H1 (cell line): ENCODE measurements around the gene WFDC1. TPM values are rescaled to one million over a fixed set of nuclear protein-coding genes. Genes with fewer than 3 reads are reported as not detected.

ENCODE experiments used
- CTCF ChIA-PET: fragments of 300-600 bp; sonication (Branson Sonifier 250); formaldehyde crosslinking; loops from one replicate; lab custom pipeline; 2021; ENCODE audit not compliant: partially characterized antibody; lab: Charles Lee
- POLR2A ChIA-PET: fragments of 300-600 bp; sonication (Branson Sonifier 250); formaldehyde crosslinking; loops from one replicate; lab custom pipeline; 2021; ENCODE audit warnings: inconsistent platforms; ENCODE audit not compliant: partially characterized antibody; lab: Charles Lee
- DNase-seq, 2 experiments: peaks; one replicate each; pipeline versions ENCODE4 v3.0.0 to v3.0.0-alpha.2; 2010 to 2022; ENCODE audit warnings: low spot score in 2 of 2, low read depth in 1 of 2, mixed read lengths in 1 of 2
- FAIRE-seq: peaks from 2 replicates; lab custom pipeline; 2011; peaks lifted over from hg19 to GRCh38; lab: Jason Lieb, UNC
- H2AFZ ChIP-seq: 2 replicates; pipeline ENCODE4 v1.8.1; 2012; ENCODE audit warnings: low read length, inconsistent platforms
- H2AK5ac ChIP-seq: 2 replicates; pipeline ENCODE4 v1.6.1; 2013; ENCODE audit warnings: low read depth, low read length
- H2BK120ac ChIP-seq: replicated peaks from 2 replicates; pipeline ENCODE3; 2013; ENCODE audit warnings: low read depth, low read length, inconsistent platforms
- H2BK12ac ChIP-seq: 2 replicates; pipeline ENCODE4 v1.6.1; 2013; ENCODE audit warnings: low read depth, low read length
- H2BK15ac ChIP-seq: 2 replicates; pipeline ENCODE4 v1.6.1; 2013; ENCODE audit warnings: low read length
- H2BK20ac ChIP-seq: 2 replicates; pipeline ENCODE4 v1.6.1; 2013; ENCODE audit warnings: low read length
- H2BK5ac ChIP-seq: 2 replicates; pipeline ENCODE4 v1.6.1; 2013; ENCODE audit warnings: low read depth, low read length
- H3K14ac ChIP-seq: 2 replicates; pipeline ENCODE4 v1.6.1; 2013; ENCODE audit warnings: inconsistent platforms; ENCODE audit not compliant: insufficient read length
- H3K18ac ChIP-seq: 2 replicates; pipeline ENCODE4 v1.6.1; 2013; ENCODE audit warnings: low read length; ENCODE audit errors: extremely low read depth
- H3K23ac ChIP-seq: 2 replicates; pipeline ENCODE4 v1.6.1; 2013; ENCODE audit warnings: inconsistent platforms; ENCODE audit not compliant: insufficient read length
- H3K23me2 ChIP-seq: 2 replicates; pipeline ENCODE4 v1.6.1; 2013; ENCODE audit warnings: low read depth, low read length
- H3K27ac ChIP-seq: 2 replicates; pipeline ENCODE4 v1.6.1; 2011; ENCODE audit warnings: low read depth, low read length, inconsistent platforms
- H3K27me3 ChIP-seq, 4 experiments: replicated peaks in 1 of 4; 1 replicate in 1 of 4; 2 replicates in 3 of 4; pipeline versions ENCODE4 v1.6.1 to v1.8.1; 2011 to 2013; ENCODE audit warnings: low read length in 3 of 4, mild to moderate bottlenecking in 3 of 4, inconsistent platforms in 2 of 4, mixed read lengths in 2 of 4, moderate library complexity in 1 of 4; ENCODE audit not compliant: control insufficient read depth in 3 of 4, insufficient read depth in 3 of 4; ENCODE audit errors: extremely low read depth in 1 of 4
- H3K36me3 ChIP-seq, 4 experiments: 2 replicates each; pipeline versions ENCODE4 v1.6.1 to v1.8.1; 2011 to 2013; ENCODE audit warnings: mild to moderate bottlenecking in 4 of 4, low read length in 3 of 4, moderate library complexity in 2 of 4, control low read depth in 1 of 4, inconsistent platforms in 1 of 4; ENCODE audit not compliant: insufficient read depth in 4 of 4, control insufficient read depth in 2 of 4
- H3K4ac ChIP-seq: replicated peaks from 2 replicates; pipeline ENCODE3; 2013; ENCODE audit warnings: low read length, low read depth, mixed read lengths, inconsistent platforms; ENCODE audit not compliant: insufficient read length
- H3K4me1 ChIP-seq, 4 experiments: replicated peaks in 1 of 4; 1 replicate in 1 of 4; 2 replicates in 3 of 4; pipeline versions ENCODE4 v1.6.1 to v1.8.1; 2011 to 2013; ENCODE audit warnings: low read length in 3 of 4, inconsistent platforms in 2 of 4, mixed read lengths in 1 of 4; ENCODE audit not compliant: insufficient read depth in 4 of 4, control insufficient read depth in 3 of 4
- H3K4me2 ChIP-seq, 2 experiments: 2 replicates each; pipeline versions ENCODE4 v1.6.1 to v1.8.1; 2011 to 2013; ENCODE audit warnings: low read depth in 2 of 2, low read length in 2 of 2, control low read depth in 1 of 2, inconsistent platforms in 1 of 2, mild to moderate bottlenecking in 1 of 2; ENCODE audit not compliant: insufficient read depth in 1 of 2
- H3K4me3 ChIP-seq, 4 experiments: fragments of 200-600, 300-600 bp in 1 of 4; sonication (generic), shearing (Covaris generic), sonication (Bioruptor Twin) in 1 of 4; 2 replicates each; pipeline versions ENCODE4 v1.5.1 to v1.8.1; 2011 to 2016; ENCODE audit warnings: low read length in 4 of 4, low read depth in 3 of 4, control low read depth in 2 of 4, inconsistent platforms in 2 of 4, mild to moderate bottlenecking in 2 of 4, mixed read lengths in 1 of 4, moderate library complexity in 1 of 4; ENCODE audit not compliant: insufficient read depth in 2 of 4; ENCODE audit errors: extremely low read depth in 1 of 4
- H3K56ac ChIP-seq: replicated peaks from 2 replicates; pipeline ENCODE3; 2013; ENCODE audit warnings: low read depth, mild to moderate bottlenecking, mixed read lengths, low read length, inconsistent platforms; ENCODE audit not compliant: insufficient read length
- H3K79me1 ChIP-seq: 2 replicates; pipeline ENCODE4 v1.6.1; 2013; ENCODE audit warnings: low read depth, low read length, control low read depth
- H3K79me2 ChIP-seq, 2 experiments: 2 replicates each; pipeline versions ENCODE4 v1.6.1 to v1.8.1; 2012 to 2013; ENCODE audit warnings: low read length in 2 of 2, mild to moderate bottlenecking in 2 of 2, inconsistent platforms in 1 of 2; ENCODE audit not compliant: insufficient read depth in 2 of 2, control insufficient read depth in 1 of 2
- H3K9ac ChIP-seq, 4 experiments: replicated peaks in 1 of 4; 1 replicate in 1 of 4; 2 replicates in 3 of 4; pipeline versions ENCODE4 v1.6.1 to v1.8.1; 2011 to 2013; ENCODE audit warnings: low read depth in 3 of 4, low read length in 3 of 4, control low read depth in 2 of 4, mild to moderate bottlenecking in 2 of 4, moderate library complexity in 2 of 4, inconsistent platforms in 1 of 4; ENCODE audit errors: extremely low read depth in 1 of 4
- H3K9me3 ChIP-seq, 2 experiments: 2 replicates each; pipeline versions ENCODE4 v1.6.1 to v1.8.1; 2012 to 2013; ENCODE audit warnings: mild to moderate bottlenecking in 2 of 2, moderate library complexity in 2 of 2, control low read depth in 1 of 2, inconsistent platforms in 1 of 2, low read depth in 1 of 2, low read length in 1 of 2, mixed read lengths in 1 of 2; ENCODE audit not compliant: insufficient read depth in 2 of 2
- H4K20me1 ChIP-seq, 2 experiments: replicated peaks in 1 of 2; 2 replicates each; pipeline versions ENCODE3 to v1.8.1; 2011 to 2013; ENCODE audit warnings: inconsistent platforms in 2 of 2, low read length in 2 of 2, mild to moderate bottlenecking in 1 of 2; ENCODE audit not compliant: insufficient read depth in 2 of 2, control insufficient read depth in 1 of 2
- H4K5ac ChIP-seq: 2 replicates; pipeline ENCODE4 v1.6.1; 2013; ENCODE audit warnings: low read length, low read depth, mixed read lengths, inconsistent platforms; ENCODE audit not compliant: insufficient read length
- H4K8ac ChIP-seq: 2 replicates; pipeline ENCODE4 v1.8.0; 2013; ENCODE audit warnings: mild to moderate bottlenecking, moderate library complexity, low read length, inconsistent platforms; ENCODE audit not compliant: insufficient read depth; ENCODE audit errors: extremely low read depth
- H4K91ac ChIP-seq: replicated peaks from 2 replicates; pipeline ENCODE3; 2013; ENCODE audit warnings: low read length, mixed read lengths, inconsistent platforms; ENCODE audit not compliant: insufficient read length
- RFX5 ChIP-seq: IDR thresholded peaks from 2 replicates; pipeline ENCODE4 v1.6.1; 2011; ENCODE audit warnings: low read depth, low read length, improper control_type of control experiment, borderline replicate concordance
- WGBS, 2 experiments: shearing (Covaris generic) in 1 of 2; methylation state at CpG; one replicate each; pipeline versions ENCODE4 v1.1.6 to v1.1.7; 2013 to 2015; ENCODE audit warnings: low lambda C conversion rate in 2 of 2, mixed read lengths in 2 of 2, inconsistent platforms in 1 of 2, low coverage in 1 of 2, missing lambda C conversion rate in 1 of 2; ENCODE audit not compliant: insufficient replicate concordance in 2 of 2, insufficient coverage in 1 of 2, insufficient read length in 1 of 2; ENCODE audit errors: extremely low coverage in 1 of 2, missing lambda C conversion rate in 1 of 2; 5-methylcytosine and 5-hydroxymethylcytosine counted together
- polyA plus RNA-seq, 7 experiments: library from polyadenylated mRNA; depleted of rRNA in 3 of 7; stranded (reverse) in 5 of 7; unstranded in 2 of 7; fragments of >200 nt in 5 of 7; fragments of 200-250 nt in 2 of 7; gene quantifications; 1 replicate in 5 of 7; 2 replicates in 1 of 7; 4 replicates in 1 of 7; pipeline versions ENCODE4 v1.2.1 to v1.2.3, GENCODE V29; 2011 to 2013; ENCODE audit warnings: missing spikeins in 2 of 7, mixed read lengths in 2 of 7
- total RNA-seq: library from RNA; stranded (reverse); fragmentation: NEBNext Ultra II Directional; extraction: Animal tissue kit (Norgen Biotek cat#: 25700); gene quantifications from 2 replicates; pipeline ENCODE4 v1.2.1, GENCODE V29; 2021

Gene WFDC1
- total and polyA plus RNA-seq, 2 of the 8 experiments (the other 6 are each of a cell fraction or from before 2014, with no cell fraction given): 0.70 to 1.1 TPM

- POLR2A ChIA-PET: interaction anchor here (1.0 kb wide), 1 partner anchor 9 kb away, joined by 3 read pairs; no protein-coding TSS in a partner anchor
- no peak overlapping the region for H3K27ac ChIP-seq
- FAIRE-seq: no peak
These were observed 21.8 kb upstream of the WFDC1 start for GRCh38 chr16:84272740-84273320.

More at GRCh38 chr16:84272740-84273320, 21.8 kb upstream of the WFDC1 start:
- Histone ChIP-seq H2BK20ac (no peak overlapping the region), H3K36me3 (no peaks in the 10 kb centered on the region), H3K27me3 (peaks cover 0 to 3% (median 0%) of the 10 kb centered on the region in 4 experiments; a peak in 1 of 7 replicates), H3K9ac (no peak overlapping the region), H2BK15ac (no peak overlapping the region), H3K4me1 (no peaks in the 10 kb centered on the region), H3K23me2 (peaks cover 8% of the 10 kb centered on the region; the same call in 1 of the 2 replicates), H3K4me3 (no peak overlapping the region), H3K9me3 (no peaks in the 10 kb centered on the region), H3K4ac (no peak overlapping the region), H4K91ac (no peak overlapping the region), H2BK120ac (no peak overlapping the region), H3K23ac (no peak overlapping the region), H3K79me2 (no peaks in the 10 kb centered on the region), H2BK5ac (no peak overlapping the region), H3K79me1 (no peaks in the 10 kb centered on the region), H2AK5ac (no peak overlapping the region), H3K56ac (peak overlapping the region; percentile 60), H4K5ac (no peak overlapping the region), H3K18ac (no peak overlapping the region), H2AFZ (no peak overlapping the region), H4K20me1 (no peaks in the 10 kb centered on the region), H4K8ac (no peak overlapping the region), H3K14ac (no peak overlapping the region), H2BK12ac (no peak overlapping the region), H3K4me2 (no peak overlapping the region)
- WGBS, 2 experiments: 44 to 100% methylated on average over 1 of the region's 1 CpG
- CTCF ChIA-PET: interaction anchor here (1.2 to 1.3 kb wide), 2 partner anchors 12 to 209 kb away, joined by 3 to 5 read pairs; no protein-coding TSS in a partner anchor
- no peak for DNase-seq
- TF ChIP-seq RFX5: no peak
